ENCODE results near the gene IL10RB. TPM values are rescaled to one million over a fixed set of nuclear protein-coding genes. Genes with fewer than 3 reads are reported as not detected.
A peak's percentile ranks its signal among the peaks of the same experiment; 100 is the strongest.
"Not testable (repeated sequence)": the region's sequence is repeated elsewhere in the genome, so short reads cannot be mapped to it uniquely, and the experiment has no call there.

The IL10RB gene
- polyA plus RNA-seq, 1 donor, result 28.7 TPM

DNA sequence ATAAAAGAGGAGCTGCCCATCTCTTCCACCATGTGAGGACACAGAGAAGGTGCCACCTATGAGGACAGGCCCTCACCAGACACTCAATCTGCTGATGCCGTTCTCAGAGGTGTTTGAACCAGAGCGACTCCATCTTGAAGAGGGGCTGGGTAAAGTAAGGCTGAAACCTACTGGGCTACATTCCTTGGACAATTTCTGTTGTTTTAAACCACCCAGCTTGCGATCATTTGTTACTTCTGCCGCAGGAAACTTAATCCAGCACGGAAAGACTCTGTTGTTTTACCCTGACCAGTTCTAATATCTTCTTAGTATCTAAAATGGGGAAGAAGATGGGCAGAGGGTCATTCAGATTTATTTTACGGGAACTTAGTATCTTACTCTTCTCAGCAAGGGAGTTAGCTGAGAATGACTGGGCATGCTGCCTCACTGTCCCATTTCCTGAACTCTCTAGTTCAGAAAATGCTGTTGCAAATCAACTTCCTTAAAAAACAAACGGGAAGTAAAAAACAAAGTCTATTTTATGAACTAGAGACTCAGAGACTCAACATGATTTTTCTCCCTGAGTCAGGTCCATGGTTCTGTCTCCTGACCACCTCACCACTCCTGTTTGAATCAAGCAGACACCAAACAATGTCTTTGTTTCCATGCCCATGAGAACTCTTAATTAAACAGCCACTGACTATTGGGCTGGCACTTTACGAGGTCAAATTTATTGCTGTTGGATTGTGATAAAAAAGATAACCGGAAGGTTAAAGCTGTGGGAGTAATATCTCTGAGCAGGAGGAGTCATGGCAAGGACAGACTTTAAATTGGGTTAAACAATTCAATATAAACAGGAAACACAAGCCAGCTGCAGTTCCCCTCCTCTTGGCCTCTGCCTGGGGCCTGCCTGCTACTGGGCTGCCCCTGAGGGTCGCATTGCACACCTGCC, 34.8 kb downstream of the IL10RB start:
- DNase-seq, result peak; percentile 46

DNA sequence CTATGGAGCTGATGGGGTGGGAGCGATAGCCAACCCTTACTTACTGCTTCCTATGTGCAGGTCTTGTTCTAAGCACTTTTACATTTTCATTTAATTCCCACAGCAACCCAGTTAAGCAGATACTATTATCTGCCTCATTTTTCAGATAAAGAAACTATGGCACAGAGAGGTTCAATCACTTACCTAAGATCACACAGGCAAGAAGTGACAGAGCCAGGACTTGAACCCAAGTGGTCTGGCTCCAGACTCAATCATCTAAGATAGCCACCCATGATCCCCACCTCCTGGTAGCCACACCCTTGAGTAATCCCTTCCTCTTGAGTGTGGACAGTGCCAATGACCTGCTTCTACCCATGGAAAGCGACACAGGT, 35.5 kb downstream of the IL10RB start:
- DNase-seq, result no peak

DNA sequence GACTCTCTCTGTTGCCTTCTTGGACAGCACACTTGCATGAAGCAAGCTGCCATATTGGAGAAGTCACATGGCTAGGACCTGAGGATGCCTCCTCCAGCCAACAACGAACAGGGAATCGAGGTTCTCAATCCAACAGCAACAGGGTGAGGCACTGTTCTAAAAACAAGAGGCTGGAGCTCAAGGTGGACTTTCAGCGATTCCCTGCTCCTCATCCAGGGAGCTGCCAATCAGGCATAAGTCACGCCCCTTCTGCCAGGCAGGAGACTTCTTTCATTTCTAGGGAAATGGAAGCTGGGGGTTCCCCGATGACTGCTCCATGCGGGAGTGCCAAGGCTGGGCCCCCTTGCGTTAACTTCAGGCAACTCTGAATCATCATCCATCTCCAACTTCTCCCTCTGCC, 35.9 kb downstream of the IL10RB start:
- no peak for DNase-seq

DNA sequence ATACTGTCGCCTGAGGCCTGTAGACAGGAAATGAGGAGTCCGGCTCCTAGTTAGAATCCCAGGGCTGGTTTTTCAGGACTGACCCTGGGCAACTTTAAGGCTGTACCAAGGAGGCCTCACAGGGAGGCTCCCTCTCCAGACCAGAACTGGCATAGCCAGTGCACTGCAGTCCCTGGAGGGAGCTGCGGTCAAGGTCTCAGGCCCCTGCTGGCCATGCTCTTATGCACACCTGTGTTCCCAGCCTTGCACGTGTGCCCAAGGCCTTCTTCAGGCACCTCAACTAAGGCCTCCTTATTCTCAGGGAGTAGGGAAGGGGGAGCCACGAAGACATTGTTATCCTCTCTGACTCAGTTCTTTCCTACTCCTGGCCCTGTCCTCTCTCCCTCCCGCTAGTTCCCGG, 36.6 kb downstream of the IL10RB start:
- DNase-seq, result no peak

DNA sequence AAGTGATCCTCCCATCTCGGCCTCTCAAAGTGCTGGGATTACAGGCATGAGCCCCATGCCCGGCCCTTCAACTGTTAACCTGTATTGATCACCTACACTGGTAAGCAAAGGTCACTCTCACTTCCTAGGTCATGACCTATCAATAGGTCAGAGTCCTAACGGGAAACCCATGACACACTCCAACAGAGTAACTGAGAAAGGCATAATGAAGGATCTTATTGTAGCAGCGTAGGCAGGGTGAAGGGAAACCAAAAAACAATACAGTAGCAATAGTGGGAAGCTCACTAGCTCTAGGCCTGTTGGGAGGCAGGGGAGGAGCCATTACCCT, 39.1 kb downstream of the IL10RB start:
- no peak for DNase-seq

DNA sequence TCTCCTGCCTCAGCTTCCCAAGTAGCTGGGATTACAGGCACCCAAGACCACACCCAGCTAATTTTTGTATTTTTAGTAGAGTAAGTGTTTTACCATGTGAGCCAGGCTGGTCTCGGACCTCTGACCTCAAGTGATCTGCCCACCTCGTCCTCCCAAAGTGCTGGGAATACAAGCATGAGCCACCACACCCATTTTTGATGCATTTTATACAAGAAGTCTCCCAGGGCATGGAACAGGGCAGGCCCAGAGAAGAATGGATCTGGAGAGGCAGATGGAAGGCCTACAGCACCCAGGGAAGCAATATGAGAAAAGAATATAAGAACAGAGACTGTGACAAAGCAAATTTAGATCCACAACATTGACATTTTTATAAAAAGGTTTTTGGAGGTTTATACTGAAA, 39.8 kb downstream of the IL10RB start:
- DNase-seq, result no peak

DNA sequence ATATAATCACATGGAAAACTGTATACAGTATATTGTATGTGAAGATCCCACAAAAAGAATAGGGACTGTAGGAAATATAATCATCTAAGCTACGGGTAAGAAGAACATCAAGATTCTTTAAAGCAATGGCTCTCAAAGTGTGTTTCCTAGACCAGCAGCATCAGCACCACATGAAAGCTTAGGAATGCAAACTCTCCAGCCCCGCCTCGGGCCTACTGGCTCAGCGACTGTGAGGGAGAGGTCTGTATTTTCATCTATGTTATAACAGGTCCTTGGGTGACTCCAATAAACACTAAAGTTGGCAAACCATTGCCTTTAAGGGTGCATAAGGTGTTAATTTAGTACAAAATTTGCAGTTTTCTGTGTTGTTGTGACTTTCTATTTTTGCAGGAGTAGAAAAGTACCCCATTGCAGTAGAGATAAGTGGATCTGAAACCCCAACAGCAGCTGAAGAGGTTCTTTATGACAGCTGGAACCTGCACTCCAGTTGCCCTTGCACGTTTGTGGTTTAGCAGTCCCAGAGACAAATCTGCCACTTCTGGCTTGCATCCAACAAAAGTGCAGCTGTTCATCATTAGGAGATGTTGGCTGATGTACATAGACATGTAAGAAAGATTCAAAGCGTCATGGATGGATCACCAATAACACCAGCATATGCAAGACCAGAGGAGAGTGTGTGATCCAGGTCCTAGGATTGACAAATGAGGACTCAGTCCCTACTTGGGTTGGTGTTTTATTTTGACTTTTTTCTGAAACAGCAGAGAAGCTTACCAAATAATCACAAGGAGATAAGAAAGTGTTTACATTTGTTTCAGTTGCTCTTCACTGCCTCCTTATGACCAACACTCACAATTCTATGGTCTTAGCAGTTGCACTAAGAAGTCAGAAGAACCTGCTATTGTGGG, 42.7 kb downstream of the IL10RB start:
- DNase-seq, result no peak

DNA sequence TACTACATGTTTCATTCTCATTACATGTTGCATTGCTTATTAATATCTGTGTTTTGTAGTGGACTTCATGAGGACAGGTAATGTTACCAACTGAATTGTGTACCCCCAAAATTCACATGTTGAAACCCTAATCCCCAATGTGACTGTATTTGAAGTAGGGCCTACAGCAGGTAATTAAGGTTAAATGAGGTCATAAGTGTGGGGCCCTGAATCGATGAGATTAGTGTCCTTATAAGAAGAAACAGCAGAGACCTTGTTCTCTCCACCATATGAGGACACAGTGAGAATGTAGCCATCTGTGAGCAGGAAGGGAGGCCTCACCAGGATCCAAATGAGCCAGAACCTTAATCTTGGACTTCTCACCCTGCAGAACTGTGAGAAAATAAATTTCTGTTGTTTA, 43.6 kb downstream of the IL10RB start:
- no peak for DNase-seq

DNA sequence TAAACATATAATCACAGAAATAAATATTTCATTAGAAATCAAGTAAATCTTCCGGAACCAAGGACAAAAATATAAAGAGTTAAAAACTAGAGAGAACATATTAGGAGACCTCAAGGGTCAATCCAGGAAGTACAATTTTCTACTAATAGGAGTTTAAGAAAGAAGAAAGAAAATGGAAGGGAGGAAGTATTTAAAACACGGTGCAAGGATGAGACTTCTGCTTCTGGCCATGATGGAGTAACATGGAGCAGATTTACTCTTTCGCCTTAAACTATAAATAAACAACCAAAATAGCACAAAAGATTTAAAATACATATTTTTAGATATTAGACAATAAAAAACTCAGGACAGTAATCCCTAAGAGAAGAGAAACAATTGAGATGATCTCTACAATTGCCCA, 46.0 kb downstream of the IL10RB start:
- no peak for DNase-seq

DNA sequence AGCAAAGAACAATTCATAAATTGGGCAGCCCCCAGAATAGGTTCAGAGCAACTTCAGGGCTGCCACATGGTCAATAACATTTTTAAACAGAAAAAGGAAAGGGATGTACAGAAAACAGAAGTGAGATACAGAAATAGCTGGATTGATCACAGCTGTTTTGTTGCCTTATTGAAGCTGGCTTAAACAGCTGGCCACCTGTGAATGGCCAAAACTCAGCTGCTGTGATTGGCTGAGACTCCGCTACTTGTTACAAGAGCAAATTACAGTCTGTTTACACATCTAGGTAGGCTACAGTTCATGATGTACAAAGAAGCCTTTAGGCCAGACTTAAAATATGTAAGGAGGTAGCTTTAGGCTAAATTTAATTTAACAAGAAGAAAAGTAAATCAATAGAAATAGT, 47.0 kb downstream of the IL10RB start:
- no peak for DNase-seq

DNA sequence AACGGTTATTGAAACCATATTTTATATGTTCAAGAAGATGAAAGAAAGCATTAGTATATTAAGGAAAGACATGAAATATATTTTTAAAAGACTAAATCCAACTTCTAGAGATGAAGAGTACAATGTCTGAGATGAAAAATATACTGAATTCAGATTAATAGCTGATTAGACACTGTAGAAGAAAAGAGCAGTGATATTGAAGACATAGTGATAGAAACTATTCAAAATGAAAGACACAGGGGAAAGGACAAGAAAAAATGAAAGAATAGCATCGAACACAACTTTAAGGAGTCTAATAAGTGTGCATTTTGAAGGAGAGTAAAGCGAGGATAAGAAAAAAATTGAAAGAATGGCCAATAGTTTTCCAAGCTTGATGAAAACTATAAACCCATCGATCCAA, 47.4 kb downstream of the IL10RB start:
- no peak for DNase-seq

DNA sequence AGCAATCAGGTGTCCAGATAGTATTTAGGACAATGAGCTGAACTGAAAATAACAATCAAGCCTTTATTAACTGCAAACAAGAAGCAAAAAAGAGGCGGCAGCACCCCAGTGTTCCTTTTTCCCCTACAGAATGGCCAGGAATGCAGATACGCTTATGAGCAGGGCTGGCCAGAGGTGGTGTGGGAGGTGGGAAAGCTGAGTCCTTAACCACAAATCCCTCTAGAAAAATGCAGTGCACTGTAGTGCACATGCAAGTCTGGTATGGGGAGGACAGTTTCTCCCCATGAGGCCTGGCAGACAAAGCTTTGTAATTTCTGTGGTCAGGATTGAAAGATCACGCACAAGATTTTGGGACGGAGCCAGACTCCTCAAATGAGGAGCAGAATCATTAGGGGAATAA, 47.9 kb downstream of the IL10RB start:
- no peak for DNase-seq

DNA sequence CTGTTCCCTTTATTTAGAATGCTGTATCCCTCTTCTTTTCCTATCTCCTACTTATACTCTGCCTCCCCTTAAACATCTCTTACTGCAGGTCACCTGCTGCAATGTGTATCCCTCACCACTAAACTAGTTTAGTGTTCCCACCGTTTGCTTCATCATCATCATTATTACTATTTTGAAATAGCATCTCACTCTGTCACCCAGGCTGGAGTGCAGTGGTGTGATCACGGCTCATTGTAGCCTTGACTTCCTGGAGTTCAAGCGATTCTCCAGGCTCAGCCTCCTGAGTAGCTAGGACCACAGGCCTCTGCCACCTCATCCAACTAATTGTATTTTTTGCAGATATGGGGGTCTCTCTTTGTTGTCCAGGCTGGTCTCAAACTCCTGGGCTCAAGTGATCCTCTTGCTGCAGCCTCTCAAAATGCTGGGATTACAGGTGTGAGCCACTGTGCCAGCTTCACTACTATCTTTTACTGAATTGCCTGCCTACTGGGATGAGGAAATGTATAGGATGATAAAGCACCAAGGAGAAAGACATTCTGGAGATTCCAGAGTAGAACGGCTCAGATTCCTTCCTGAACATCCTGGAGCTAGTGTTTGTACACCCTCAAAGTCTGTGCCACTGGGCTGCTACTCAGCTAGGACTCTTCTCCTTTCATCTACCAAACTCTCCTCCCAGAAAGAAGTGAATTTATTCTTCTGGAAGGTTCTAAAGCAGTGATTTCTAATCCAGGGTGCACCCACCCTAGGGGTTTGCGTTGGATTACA, 50.0 kb downstream of the IL10RB start:
- no peak for DNase-seq

DNA sequence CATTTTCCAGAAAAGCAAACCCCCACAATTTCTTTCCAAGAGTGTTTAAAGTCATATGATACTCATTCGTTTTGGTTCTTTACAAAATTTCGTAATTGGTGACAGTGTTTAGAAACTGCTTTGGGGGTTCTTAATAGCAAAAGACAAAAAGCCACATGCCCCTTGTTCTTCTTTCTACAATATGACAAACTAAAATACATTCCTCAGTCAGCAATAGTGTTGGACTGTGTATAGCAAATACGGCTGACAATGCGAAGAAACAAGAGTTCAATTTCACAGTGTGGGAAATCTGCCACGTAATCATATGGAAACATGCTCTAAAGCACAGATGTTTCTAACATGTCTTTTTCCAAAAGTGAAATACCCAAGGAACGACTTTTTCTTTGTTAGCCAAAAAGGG, 51.0 kb downstream of the IL10RB start:
- no peak for DNase-seq

DNA sequence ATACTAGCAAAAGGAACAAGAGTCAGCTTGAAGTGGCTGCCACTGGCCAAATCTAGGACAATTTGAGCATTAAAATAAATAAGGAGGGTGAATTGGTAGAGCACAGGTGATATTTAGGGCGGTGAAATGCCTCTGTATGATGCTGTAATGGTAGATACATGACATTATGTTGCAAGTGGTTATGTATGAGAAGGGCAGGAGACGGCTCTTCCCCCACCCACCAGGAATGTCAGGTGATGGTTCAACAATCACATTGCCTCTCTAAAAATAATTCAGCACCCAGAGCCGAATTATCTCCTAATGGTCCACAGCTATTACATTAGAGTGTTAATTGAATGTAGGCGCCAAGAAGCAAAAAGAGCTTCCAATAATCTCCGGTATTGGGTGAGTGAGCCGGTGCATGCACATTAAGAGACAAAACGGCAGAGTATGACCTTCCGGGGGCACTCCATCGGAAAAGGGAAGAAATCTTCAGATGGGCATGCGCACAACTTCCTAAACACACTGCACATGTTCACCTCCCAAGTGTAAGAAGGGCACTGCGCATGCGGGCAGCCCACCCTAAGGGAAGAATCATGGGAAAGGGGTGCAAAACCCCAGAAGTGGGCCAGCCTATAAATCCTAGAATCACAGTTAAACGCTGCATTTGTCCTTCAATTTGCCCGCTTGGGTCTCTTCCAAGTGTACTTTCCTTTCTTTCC, 51.8 kb downstream of the IL10RB start:
- DNase-seq, result no peak

DNA sequence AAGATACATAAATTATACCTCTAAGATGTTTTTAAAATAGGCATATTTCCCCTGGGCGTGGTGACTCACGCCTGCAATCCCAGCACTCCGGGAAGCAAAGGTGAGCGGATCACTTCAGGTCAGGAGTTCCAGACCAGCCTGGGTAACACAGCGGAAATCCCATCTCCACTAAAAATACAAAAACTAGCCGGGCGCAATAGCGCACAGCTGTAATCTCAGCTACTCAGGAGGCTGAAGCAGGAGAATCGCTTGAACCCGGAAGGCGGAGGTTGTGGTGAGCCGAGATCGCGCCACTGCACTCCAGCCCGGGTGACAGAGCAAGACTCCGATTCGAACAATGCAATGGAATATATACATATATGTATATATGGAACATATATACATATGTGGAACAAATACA, 54.8 kb downstream of the IL10RB start:
- not testable (repeated sequence) for DNase-seq

DNA sequence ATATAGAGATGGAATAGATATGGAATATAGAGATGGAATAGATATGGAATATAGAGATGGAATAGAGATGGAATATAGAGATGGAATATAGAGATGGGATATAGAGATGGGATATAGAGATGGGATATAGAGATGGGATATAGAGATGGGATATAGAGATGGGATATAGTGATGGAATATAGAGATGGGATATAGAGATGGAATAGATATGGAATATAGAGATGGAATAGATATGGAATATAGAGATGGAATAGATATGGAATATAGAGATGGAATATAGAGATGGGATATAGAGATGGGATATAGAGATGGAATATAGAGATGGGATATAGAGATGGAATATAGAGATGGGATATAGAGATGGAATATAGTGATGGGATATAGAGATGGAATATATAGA, 57.4 kb downstream of the IL10RB start:
- not testable (repeated sequence) for DNase-seq

DNA sequence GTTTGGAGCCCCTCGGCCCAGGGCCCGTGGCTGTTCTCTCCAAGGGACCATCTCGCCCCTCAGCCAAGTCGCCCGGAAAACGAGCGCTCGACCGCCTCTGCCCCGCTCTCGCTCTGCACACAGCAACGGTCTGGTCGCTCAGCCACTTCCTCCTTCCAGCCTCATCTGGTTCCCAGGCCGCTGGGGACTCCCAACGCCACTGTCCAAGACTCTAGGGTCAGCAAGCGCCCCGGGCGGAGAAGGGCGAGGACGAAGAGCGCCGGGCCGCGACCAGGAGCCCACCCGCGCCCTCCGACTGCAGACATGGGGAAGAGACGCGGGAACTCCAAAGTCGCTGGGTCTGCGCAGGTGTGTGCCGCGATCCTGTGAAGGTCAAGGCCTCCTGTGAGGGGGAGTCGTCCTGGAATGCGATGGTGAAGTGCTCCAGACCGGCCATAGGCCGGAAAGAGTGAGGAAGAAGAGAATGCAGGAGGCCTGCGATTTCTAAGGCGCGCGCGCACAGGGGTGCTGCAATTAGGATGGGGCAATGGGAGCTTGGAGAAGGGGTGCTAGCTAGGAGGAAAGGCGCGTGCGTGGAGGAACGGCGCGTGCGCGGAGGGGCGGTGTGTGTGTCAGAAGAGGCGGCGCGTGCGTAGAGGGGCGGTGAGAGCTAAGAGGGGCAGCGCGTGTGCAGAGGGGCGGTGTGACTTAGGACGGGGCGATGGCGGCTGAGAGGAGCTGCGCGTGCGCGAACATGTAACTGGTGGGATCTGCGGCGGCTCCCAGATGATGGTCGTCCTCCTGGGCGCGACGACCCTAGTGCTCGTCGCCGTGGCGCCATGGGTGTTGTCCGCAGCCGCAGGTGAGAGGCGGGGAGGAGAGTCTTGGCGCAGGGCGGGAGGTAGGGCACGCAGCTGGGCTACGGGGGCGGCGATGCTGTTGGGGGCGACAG, 58.4 kb downstream of the IL10RB start, which contains the start of gene IFNAR1:
IFNAR1 (plus strand) TSS at position 680 of the 931 bp plus-strand sequence; CDS start at position 766, 86 bp downstream.
- DNase-seq, result peak; percentile 97

DNA sequence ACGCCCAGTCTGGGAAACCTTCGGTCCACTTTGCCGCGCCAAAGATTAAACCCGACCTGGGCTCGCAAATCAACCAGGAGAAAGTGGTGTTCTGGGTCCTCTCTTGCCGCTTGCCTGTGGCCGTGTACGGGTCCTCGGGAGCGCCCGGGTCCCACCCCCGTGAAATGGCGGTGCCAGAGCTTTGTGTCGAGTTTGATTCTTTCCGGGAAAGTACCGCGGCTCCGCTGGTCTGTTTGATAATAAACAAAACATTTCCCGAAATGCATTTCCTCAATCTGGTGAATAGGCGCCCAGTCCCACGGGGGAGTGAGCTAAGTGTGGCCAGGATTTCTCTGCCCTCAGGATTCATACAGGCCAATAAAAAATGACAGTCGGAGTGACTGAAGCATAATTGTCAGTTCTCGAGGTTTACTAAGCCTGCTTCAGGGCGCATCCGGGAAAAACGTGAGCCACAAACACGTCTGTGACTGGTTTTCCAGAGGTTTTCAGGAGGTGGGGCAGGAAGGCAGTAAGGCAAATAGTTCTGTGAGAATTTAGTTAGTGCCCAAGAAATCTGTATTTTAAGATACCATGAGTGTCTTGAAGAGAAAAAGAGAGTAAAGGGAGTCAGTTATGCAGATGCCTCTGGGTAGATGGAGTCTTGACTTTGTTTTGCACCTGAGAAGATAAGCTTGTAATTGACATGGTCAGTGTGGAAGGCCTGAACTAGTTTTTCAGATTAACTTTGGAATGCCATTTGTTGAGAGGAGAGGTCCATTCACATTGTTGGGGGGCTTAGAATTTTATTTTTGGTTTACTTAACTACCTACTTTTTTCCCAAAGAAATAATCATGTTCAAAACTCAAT, 59.3 kb downstream of the IL10RB start:
- peak; percentile 60 for DNase-seq

DNA sequence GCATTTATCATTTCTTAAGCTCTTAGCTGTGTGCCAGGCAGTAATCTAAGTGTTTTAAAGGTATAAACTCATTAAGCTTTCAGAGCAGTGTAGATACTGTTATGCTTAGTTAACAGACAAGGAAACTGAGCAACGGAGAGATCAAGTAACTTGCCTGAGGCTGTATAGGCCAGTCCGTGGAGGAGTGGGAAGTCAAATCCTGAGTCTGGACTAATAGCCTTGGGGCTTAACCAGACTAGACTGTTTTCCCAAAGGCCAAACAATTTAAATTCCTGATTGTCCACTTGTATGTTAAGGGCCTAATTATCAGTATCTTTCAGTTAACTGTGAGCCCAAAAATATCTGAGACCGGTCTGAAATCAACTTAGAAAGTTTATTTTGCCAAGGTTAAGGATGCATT, 61.2 kb downstream of the IL10RB start:
- no peak for DNase-seq

Measured in left kidney (tissue), 2 donors.